Naive thymus-derived CD8-positive, alpha-beta T cell (primary cell): Measurements from ENCODE around the gene TRIM29. TPM values are rescaled to one million over a fixed set of nuclear protein-coding genes. Genes with fewer than 3 reads are reported as not detected.

Source experiments
- ATAC-seq, 2 donors: fragments of 150-1000 bp; cut with Tn5 transposase in 1 of 2; sonication (Bioruptor Pico), chemical (Tn5 transposase) in 1 of 2; 1 replicate in 1 of 2; 2 replicates in 1 of 2; pipeline ENCODE4 v1.10.0; 2021; ENCODE audit warnings: mild to moderate bottlenecking in 2 of 2, moderate library complexity in 2 of 2
- POLR2A ChIA-PET: fragments of 350-600 bp; sonication (Branson Sonifier 250); formaldehyde crosslinking; loops from one replicate; lab custom pipeline; 2021; ENCODE audit warnings: antibody characterized with exemption; lab: Charles Lee
- DNase-seq, 10 donors: peaks; one replicate each; pipeline versions ENCODE4 v3.0.0 to v3.0.0-alpha.2; 2020 to 2022
- H3K27ac Mint-ChIP-seq, 10 donors: one replicate each; pipeline ENCODE4 v1.8.0; 2020 to 2022; ENCODE audit warnings: mild to moderate bottlenecking in 10 of 10, mixed read lengths in 10 of 10, moderate library complexity in 4 of 10, inconsistent platforms in 1 of 10
- H3K27me3 Mint-ChIP-seq, 5 donors: one replicate each; pipeline ENCODE4 v1.8.0; 2021 to 2022; ENCODE audit warnings: mixed read lengths in 5 of 5
- H3K36me3 Mint-ChIP-seq, 3 donors: one replicate each; pipeline ENCODE4 v1.8.0; 2020 to 2022; ENCODE audit warnings: mixed read lengths in 3 of 3, mild to moderate bottlenecking in 2 of 3, inconsistent platforms in 1 of 3
- H3K4me1 Mint-ChIP-seq, 4 donors: one replicate each; pipeline ENCODE4 v1.8.0; 2021 to 2022; ENCODE audit warnings: mixed read lengths in 4 of 4
- H3K4me3 Mint-ChIP-seq, 10 donors: one replicate each; pipeline ENCODE4 v1.8.0; 2020 to 2022; ENCODE audit warnings: mild to moderate bottlenecking in 10 of 10, mixed read lengths in 10 of 10, moderate library complexity in 6 of 10, inconsistent platforms in 1 of 10
- H3K9me3 Mint-ChIP-seq, 9 donors: one replicate each; pipeline ENCODE4 v1.8.0; 2020 to 2022; ENCODE audit warnings: mixed read lengths in 9 of 9, mild to moderate bottlenecking in 3 of 9, inconsistent platforms in 1 of 9, moderate library complexity in 1 of 9
- polyA plus RNA-seq, 3 donors: library from polyadenylated mRNA; unstranded; fragments of 300-500 nt; fragmentation: Illumina TruSeq; gene quantifications; one replicate each; pipeline ENCODE4 v1.2.3, GENCODE V29; 2021
- total RNA-seq, 8 experiments: library from RNA in 2 of 8; stranded (reverse) in 2 of 8; gene quantifications; one replicate each; pipeline ENCODE4 v1.2.3 and lab custom pipeline; 2021 to 2026

Gene TRIM29
- total and polyA plus RNA-seq, 5 experiments from 2014 or later: not detected

DNA sequence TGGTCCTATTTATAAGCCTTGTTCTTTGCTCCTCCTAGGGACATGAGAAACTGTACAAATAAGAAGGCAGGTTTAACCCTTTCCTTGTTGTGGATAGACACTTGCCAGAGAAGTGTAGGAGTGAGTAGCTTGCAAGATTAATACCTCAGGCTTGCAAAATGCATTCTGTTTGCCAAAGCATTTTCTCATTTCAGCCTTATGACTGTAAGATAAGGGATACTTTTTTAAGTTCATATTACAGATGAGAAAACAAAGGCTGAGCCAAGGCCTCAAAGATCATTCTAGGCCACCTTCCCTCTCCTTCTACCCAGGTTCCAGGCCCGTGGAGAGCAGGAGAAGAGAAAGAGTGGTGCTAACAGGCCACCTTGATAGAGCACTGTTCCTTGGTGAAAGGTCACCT lies 46.8 kb downstream of the TRIM29 start:
- H3K36me3 Mint-ChIP-seq: no peaks in the 10 kb centered on the region
- no peaks in the 10 kb centered on the region for H3K9me3 Mint-ChIP-seq
- POLR2A ChIA-PET: interaction anchor here (0.5 kb wide), 1 partner anchor 61 kb away, joined by 3 read pairs; no protein-coding TSS in a partner anchor
- ATAC-seq (no peak), DNase-seq (no peak)
- no peak overlapping the region for H3K27ac Mint-ChIP-seq
- peaks cover 3 to 34% (median 8%) of the 10 kb centered on the region in 5 donors for H3K27me3 Mint-ChIP-seq
- H3K4me1 Mint-ChIP-seq: no peaks in the 10 kb centered on the region
- H3K4me3 Mint-ChIP-seq: no peak overlapping the region

DNA sequence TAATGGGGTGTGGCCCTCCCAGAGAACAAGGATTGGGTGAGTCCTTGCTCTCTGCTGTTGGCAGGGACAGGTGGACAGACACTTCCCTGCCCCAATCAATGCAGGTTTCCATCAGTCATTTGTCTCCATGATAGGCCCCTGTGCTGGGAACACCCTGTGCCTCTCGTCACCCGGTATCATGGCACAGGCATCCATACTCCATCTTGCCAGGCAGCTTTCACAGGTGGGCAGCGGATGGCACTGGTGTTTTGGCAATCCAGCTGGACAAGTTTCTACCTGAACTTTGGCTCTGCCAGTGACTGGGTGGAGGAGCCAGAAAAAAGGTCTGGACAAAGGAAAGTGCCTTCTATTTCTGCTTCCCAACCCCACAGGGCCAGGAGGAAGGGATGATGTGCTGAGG lies 47.5 kb downstream of the TRIM29 start:
- DNase-seq: no peak
- peaks cover 3 to 33% (median 6%) of the 10 kb centered on the region in 5 donors for H3K27me3 Mint-ChIP-seq
- no peak overlapping the region for H3K4me3 Mint-ChIP-seq

DNA sequence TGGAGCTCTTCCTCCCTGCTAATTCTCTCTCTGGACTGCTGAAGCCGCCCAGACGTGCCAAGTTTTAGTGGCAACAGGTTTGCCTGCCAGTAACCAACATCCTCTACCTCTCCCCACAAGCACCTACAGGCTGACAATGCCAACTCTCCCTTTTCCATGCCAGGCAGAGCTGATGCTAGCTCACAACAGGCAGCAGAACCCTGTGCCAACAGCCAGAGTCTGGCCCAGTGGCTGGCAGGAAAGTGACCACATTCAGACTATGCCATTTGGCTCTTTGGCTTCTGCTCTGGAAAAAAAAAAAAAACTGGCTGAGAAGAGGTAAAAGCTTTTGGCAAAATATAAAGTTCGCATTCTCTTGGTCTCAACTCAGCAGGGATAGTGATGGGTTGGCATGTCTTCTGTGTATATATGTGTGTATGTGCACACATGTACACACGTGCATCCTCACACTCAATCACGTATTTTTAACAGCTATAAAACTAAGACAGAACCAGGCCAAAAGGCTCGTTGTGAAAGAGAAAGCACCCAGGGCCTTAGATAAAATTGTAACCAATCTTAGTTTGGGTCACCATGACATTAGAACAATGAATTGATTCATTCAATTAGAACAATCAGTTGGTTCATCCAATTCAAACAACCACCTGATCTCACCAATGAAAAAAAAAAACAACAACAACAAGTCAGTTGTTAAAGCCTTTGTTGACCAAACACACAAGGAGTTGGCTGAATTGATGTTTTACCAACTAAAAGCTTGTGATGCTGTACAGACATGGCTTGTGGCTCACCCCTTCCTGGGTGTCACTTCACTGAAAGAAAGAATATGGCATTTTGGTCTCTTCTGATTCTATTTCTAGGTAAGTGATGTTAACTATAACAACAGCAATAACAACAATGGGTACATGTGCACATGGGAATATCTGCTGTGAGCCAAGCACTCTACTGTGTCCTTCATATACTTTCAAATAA lies 48.6 kb downstream of the TRIM29 start:
- Mint-ChIP-seq H3K27ac (no peak overlapping the region), H3K4me3 (no peak overlapping the region), H3K36me3 (no peaks in the 10 kb centered on the region), H3K27me3 (peaks cover 3 to 33% (median 6%) of the 10 kb centered on the region in 5 donors), H3K9me3 (peaks cover 0 to 4% (median 0%) of the 10 kb centered on the region in 9 donors), H3K4me1 (no peaks in the 10 kb centered on the region)
- POLR2A ChIA-PET: no interaction called here
- no peak for DNase-seq
- no peak for ATAC-seq

More for the DNA sequence above, 47.5 kb downstream of the TRIM29 start:
- Mint-ChIP-seq H3K27ac (no peak overlapping the region), H3K9me3 (peaks cover 0 to 4% (median 0%) of the 10 kb centered on the region in 9 donors), H3K4me1 (no peaks in the 10 kb centered on the region), H3K36me3 (no peaks in the 10 kb centered on the region)
- no peak for ATAC-seq
- POLR2A ChIA-PET: interaction anchor here (0.5 kb wide), 1 partner anchor 61 kb away, joined by 3 read pairs; no protein-coding TSS in a partner anchor

DNA sequence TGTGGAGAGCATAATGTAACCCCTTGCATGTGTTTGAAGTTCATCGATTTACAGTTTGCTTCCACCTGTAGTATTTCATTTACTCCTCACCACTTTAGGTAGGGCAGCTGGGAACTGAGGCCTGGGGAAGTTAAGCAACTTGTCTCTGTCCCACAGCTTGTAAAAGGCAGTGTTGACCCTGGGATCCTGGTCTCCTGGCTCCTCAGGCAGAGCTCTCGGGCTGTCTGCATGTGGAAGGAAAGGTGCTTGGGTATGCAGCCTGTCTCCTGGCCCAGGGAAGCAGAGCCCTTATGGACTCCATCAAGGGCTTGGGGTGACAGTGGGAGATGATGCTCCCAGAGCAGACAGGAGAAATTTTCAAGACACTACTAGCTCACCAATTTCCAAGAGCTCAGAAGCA lies 49.9 kb downstream of the TRIM29 start:
- Mint-ChIP-seq H3K27me3 (peaks cover 3 to 33% (median 4%) of the 10 kb centered on the region in 5 donors), H3K9me3 (peaks cover 0 to 4% (median 0%) of the 10 kb centered on the region in 9 donors), H3K36me3 (no peaks in the 10 kb centered on the region), H3K27ac (no peak overlapping the region), H3K4me1 (no peaks in the 10 kb centered on the region), H3K4me3 (no peak overlapping the region)
- no peak for ATAC-seq
- POLR2A ChIA-PET: no interaction called here
- no peak for DNase-seq

DNA sequence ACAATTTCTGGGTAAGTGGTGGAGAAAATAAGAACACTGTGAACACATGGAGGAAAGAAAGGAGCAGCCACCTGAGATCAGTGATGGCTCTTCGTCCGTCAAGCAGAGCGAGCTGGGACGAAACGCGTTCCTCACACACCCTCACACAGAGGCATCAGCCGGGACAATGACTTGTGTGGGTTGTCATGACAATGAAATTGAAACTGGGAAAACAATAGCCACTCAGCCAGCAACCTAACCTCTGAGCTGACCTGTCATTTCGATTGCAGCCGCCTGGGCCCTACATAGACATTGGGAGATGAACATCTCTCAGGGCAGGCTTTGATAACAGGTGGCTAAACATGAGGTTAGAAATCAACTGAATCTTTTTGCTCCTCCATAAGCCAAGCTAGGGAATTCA lies 51.3 kb downstream of the TRIM29 start:
- H3K27ac Mint-ChIP-seq: no peak overlapping the region
- no peaks in the 10 kb centered on the region for H3K36me3 Mint-ChIP-seq
- DNase-seq (no peak), ATAC-seq (no peak)
- H3K4me1 Mint-ChIP-seq: no peaks in the 10 kb centered on the region
- H3K27me3 Mint-ChIP-seq: peaks cover 0 to 27% (median 4%) of the 10 kb centered on the region in 5 donors
- H3K4me3 Mint-ChIP-seq: no peak overlapping the region
- POLR2A ChIA-PET: no interaction called here
- H3K9me3 Mint-ChIP-seq: peaks cover 0 to 9% (median 0%) of the 10 kb centered on the region in 9 donors

DNA sequence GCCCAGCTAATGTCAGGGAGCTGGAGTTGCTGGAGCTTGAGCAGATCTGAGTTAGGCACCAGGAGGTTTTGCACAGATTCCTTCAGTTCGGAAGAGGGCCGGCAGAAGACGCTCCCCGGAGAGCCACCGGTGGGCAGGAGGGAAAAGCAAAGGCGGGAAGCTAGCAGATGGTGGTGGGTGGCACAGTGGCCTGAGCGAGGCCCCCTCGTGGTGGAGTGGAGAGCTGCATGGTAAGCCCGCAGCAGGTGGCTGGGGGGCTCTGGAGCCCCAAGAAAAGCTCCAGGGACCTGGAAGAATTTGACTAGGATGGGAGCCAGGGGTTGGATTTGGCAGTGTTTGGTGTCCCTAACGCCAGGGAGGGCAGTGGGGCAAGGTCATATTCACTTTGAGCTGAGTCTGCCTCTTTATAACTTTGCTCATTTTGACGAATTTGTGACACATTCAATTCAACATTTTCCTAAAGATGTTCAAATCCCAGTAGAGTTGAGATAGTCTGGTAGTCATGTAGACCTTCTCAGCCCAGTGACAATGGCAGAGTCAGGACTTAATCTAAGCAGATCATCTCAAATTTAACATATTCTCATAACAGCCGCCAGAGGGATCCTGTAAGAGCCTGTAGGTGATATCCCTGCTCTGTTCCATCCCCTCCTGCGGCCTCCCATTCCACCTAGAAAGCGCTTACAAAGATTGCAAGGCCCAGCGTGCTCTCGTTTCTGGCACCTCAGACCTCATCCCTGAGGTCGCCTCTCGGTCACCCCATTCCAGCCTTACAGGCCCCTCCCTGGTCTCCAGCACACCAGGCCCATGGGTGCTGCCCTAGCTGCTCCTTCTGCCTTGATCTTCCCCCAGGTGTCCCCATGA lies 57.9 kb downstream of the TRIM29 start:
- DNase-seq (peak in 5 of 10 donors; percentile 10 to 64 (median 14)), ATAC-seq (no peak)
- Mint-ChIP-seq H3K36me3 (peaks cover 0 to 3% (median 0%) of the 10 kb centered on the region in 3 donors), H3K4me3 (no peak overlapping the region), H3K27me3 (peaks cover 9 to 42% (median 27%) of the 10 kb centered on the region in 5 donors), H3K27ac (peak overlapping the region in 1 of 10 donors; percentile 55), H3K4me1 (peaks cover 0 to 4% (median 1%) of the 10 kb centered on the region in 4 donors), H3K9me3 (peaks cover 0 to 14% (median 0%) of the 10 kb centered on the region in 9 donors)
- POLR2A ChIA-PET: interaction anchor here (0.6 kb wide), 1 partner anchor 29 kb away, joined by 3 read pairs; no protein-coding TSS in a partner anchor

DNA sequence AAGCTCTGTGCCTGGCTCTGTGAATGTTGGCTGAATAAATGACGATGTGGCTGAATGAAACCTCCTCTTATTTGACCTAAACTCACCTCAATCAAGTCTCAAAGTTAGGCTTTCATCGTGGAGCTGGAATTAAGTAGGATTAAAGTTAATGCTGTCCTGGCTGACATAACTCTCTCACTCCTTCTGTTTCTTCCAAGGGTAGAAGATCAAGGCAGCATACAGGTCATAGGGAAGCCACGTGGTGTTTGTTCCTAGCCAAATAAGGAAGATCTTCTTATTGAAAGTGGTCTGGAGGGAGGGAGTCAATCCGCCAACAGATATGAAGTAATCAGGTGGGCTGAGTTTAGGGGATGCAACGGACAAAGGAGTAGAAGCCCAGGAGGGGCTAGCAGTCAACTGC lies 59.5 kb downstream of the TRIM29 start:
- POLR2A ChIA-PET: interaction anchor here (0.6 kb wide), 1 partner anchor 35 kb away, joined by 3 read pairs; no protein-coding TSS in a partner anchor
- H3K27me3 Mint-ChIP-seq: peaks cover 9 to 42% (median 30%) of the 10 kb centered on the region in 5 donors
- peaks cover 0 to 4% (median 1%) of the 10 kb centered on the region in 4 donors for H3K4me1 Mint-ChIP-seq
- peaks cover 0 to 14% (median 0%) of the 10 kb centered on the region in 9 donors for H3K9me3 Mint-ChIP-seq
- peaks cover 0 to 3% (median 0%) of the 10 kb centered on the region in 3 donors for H3K36me3 Mint-ChIP-seq
- no peak overlapping the region for H3K4me3 Mint-ChIP-seq
- no peak for DNase-seq
- H3K27ac Mint-ChIP-seq: peak overlapping the region in 1 of 10 donors; percentile 7
- no peak for ATAC-seq

DNA sequence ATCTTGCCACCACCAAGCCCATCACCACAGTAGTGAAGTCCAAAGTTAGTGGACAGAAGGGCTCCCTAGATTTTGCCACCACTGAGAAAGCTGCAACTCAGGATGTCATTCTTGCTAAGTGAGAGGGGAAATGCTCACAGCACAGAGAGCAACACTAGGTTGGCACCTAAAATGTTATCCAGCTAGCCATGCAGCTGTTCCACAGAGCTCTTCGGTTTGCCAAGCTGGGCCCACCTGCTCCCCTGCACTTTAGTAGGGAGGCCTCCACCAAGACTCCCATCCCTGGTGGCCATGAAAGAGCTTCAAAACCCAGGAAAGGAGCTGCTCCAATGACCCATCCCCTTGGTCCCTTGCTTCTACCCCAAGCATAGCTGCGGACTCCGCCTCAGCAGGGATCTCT lies 63.8 kb downstream of the TRIM29 start:
- Mint-ChIP-seq H3K9me3 (no peaks in the 10 kb centered on the region), H3K27me3 (peaks cover 7 to 25% (median 18%) of the 10 kb centered on the region in 5 donors), H3K4me1 (peaks cover 0 to 3% (median 0%) of the 10 kb centered on the region in 4 donors), H3K27ac (no peak overlapping the region), H3K4me3 (no peak overlapping the region), H3K36me3 (no peaks in the 10 kb centered on the region)
- DNase-seq (no peak), ATAC-seq (no peak)
- POLR2A ChIA-PET: no interaction called here

DNA sequence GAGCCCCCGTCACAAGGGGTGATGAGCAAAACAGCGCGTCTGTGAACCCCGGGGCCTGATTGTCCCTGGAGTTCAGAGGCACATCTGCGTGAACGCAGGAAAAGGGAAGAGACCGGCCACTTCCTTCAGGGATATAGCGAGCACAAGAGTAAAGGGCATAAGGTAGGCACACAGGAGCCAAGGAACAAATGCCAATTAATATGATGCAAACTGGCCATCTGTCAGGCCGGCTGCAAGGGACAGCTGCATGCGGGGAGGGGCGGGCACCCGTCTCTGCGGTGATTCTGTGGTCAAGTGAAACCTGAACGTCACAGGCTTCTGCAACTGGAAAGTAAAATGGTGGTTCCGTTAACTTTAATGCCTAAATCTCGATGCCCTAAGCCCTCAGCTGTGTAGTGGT lies 64.7 kb downstream of the TRIM29 start:
- H3K27me3 Mint-ChIP-seq: peaks cover 7 to 26% (median 20%) of the 10 kb centered on the region in 5 donors
- DNase-seq: no peak
- POLR2A ChIA-PET: no interaction called here
- ATAC-seq: no peak
- peaks cover 0 to 2% (median 0%) of the 10 kb centered on the region in 4 donors for H3K4me1 Mint-ChIP-seq
- H3K4me3 Mint-ChIP-seq: no peak overlapping the region
- no peaks in the 10 kb centered on the region for H3K36me3 Mint-ChIP-seq
- H3K27ac Mint-ChIP-seq: no peak overlapping the region
- no peaks in the 10 kb centered on the region for H3K9me3 Mint-ChIP-seq

DNA sequence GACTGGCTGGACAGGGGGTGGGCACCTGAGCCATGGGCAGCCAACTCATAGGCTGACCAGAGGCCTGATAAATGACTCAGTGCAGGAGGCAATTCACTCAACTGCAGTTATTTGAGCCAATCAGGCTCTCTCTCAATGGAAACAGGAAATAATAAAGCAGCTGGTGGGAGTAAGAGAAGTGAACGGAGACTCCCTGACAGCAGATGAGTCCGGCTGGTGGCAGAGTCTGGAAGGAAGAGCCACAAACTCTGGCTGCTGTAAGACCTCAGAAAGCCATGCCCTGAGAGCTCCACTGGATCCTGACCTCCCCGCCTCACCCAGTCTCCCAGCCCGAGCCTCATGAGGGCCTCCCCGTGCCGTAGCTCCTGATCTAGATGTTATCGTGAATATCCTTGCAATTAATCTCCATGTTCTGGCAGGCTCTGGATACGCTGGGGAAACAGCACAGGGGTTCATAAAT lies 69.8 kb downstream of the TRIM29 start:
- ATAC-seq (no peak), DNase-seq (no peak)
- H3K4me1 Mint-ChIP-seq: no peaks in the 10 kb centered on the region
- no peaks in the 10 kb centered on the region for H3K36me3 Mint-ChIP-seq
- H3K9me3 Mint-ChIP-seq: no peaks in the 10 kb centered on the region
- POLR2A ChIA-PET: no interaction called here
- H3K4me3 Mint-ChIP-seq: no peak overlapping the region
- H3K27me3 Mint-ChIP-seq: peaks cover 5 to 43% (median 25%) of the 10 kb centered on the region in 5 donors
- H3K27ac Mint-ChIP-seq: no peak overlapping the region

DNA sequence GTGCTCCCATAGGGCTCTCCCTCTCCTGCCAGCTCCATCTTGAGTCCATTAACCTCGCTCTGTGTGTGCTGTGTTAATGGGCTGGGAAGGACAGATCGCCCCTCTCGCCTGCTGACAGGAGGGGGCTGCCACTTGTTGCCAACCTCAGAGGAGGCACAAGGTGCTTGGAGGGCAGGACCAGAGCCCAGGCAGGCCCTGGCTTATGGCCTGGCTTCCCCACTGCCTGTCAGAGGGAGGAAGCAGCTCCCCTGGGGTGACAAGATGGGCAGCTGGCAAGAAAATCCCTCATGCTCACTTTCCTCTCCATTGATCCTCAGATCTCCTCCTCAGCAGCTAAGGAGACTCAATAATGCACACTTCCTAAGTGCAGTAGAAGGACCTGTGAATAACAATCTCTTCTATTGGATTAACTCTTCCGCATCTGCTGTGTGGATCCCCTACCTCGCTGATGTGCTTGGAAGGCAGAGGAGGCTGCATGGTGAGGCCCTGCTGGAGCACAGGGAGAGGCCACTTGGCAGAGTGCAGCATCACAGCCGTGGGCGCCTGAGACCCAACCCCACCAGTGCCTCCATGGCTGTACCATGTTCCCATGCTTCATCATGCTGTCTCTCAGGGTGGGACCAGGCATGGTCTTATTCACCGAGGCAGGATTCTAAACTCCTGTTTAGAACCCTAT lies 70.3 kb downstream of the TRIM29 start:
- POLR2A ChIA-PET: no interaction called here

More for the DNA sequence above, 70.3 kb downstream of the TRIM29 start:
- DNase-seq (no peak), ATAC-seq (no peak)
- Mint-ChIP-seq H3K4me3 (no peak overlapping the region), H3K4me1 (no peaks in the 10 kb centered on the region), H3K27me3 (peaks cover 3 to 37% (median 21%) of the 10 kb centered on the region in 5 donors), H3K9me3 (no peaks in the 10 kb centered on the region), H3K27ac (peak overlapping the region in 1 of 10 donors; percentile 71), H3K36me3 (no peaks in the 10 kb centered on the region)
